T-helper 1 cell treated with Interleukin-12 subunit alpha and Interleukin-12 subunit beta and Interleukin-4 antibody, amounts not matched to agents 30 μg/mL and 1 μg/mL, for 36 hours (primary cell): Measurements from ENCODE around the gene UBE2Q2.

Experiments used
- H3K27ac Mint-ChIP-seq: one replicate; pipeline ENCODE4 v1.8.0; 2021; ENCODE audit warnings: mild to moderate bottlenecking, mixed read lengths
- H3K27me3 Mint-ChIP-seq: one replicate; pipeline ENCODE4 v1.8.0; 2021; ENCODE audit warnings: low read depth, mixed read lengths
- H3K36me3 Mint-ChIP-seq: one replicate; pipeline ENCODE4 v1.8.0; 2021; ENCODE audit warnings: low read depth, mixed read lengths
- H3K4me1 Mint-ChIP-seq: one replicate; pipeline ENCODE4 v1.8.0; 2021; ENCODE audit warnings: low read depth, mixed read lengths
- H3K4me3 Mint-ChIP-seq: one replicate; pipeline ENCODE4 v1.8.0; 2021; ENCODE audit warnings: mild to moderate bottlenecking, moderate library complexity, mixed read lengths
- H3K9me3 Mint-ChIP-seq: one replicate; pipeline ENCODE4 v1.8.0; 2021; ENCODE audit warnings: mixed read lengths

UBE2Q2 gene

DNA sequence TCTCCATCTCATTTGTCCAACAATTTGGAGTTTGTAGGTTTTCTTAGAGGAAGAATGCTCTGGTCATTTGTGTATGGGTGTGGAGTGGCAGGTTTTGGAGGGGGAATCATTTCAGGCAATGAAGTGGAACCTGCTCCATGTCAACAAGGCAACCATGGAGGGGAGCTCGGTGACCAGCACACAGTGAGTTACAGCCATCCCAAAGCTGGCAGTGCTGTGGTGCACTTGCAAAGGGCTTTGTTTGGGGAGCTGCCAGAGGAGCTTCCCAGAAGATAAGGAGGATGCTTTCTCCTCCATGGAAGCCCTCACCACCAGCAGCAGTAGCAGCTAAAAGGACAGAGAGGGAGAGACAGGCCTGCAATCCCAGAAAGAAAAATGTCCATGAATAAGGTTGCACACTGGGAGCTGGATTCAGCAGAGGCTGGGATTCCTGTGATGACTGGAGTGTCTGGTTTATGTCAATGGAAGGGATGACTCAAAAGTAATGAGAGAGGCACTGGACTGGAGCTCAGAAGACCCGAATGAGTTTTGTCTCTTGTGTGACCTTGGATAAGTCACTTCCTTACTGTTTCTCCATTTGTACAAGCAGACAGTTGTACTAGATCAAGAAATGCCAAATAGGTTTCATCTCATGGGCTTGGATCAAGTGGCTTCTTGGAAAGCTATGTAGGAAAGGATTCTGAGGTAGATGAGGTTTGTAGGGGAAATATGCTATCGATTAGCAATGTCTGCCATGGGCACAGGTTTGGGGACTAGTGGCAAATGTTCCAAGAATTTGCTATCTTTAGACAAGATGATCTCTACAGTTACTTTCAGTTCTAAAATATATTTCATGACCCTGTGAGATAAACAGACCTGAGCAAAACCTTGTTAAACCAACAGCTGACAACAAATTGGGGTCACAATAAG, 27.2 kb upstream of the UBE2Q2 start:
- H3K4me1 Mint-ChIP-seq, result peaks cover 16% of the 10 kb centered on the region
- no peak overlapping the region for H3K4me3 Mint-ChIP-seq
- H3K27me3 Mint-ChIP-seq, result peaks cover 6% of the 10 kb centered on the region
- H3K9me3 Mint-ChIP-seq, result no peaks in the 10 kb centered on the region
- no peaks in the 10 kb centered on the region for H3K36me3 Mint-ChIP-seq
- peak overlapping the region; percentile 36 for H3K27ac Mint-ChIP-seq

DNA sequence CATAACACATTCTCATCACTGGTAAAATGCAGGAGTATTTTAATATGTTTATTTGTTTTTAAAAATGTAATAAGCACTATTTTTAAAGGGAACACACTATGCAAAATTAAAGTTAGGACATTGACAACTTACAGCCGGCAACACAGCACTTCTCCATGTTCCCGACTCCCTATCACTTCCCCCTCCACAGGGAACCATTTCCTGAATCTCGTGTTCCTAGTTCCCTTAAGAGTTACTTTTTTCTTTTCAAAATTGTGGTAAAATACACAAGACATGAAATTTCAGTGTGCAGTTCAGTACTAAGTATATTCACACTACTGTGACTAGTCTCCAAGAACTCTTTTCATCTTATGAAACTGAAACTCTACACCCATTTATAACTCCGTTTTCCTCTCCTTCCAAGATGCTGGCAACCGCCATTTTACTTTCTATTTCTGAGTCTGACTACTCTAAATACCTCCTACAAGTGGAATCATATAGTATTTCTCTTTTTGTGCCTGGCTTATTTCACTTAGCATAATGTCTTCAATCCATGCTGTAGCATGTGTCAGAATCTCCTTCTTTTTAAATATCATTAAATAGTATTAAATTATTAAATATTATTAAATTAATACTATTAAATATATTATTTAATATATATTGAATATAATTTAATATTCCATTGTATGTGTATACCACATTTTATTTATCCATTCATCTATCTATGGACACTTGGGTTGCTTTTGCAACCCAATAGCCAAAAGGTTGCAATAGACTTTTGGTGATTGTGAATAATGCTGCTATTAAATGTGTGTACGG, 25.9 kb upstream of the UBE2Q2 start:
- Mint-ChIP-seq H3K36me3 (no peaks in the 10 kb centered on the region), H3K27ac (peak overlapping the region; percentile 90), H3K27me3 (no peaks in the 10 kb centered on the region), H3K4me3 (peak overlapping the region; percentile 71), H3K4me1 (peaks cover 16% of the 10 kb centered on the region), H3K9me3 (no peaks in the 10 kb centered on the region)

DNA sequence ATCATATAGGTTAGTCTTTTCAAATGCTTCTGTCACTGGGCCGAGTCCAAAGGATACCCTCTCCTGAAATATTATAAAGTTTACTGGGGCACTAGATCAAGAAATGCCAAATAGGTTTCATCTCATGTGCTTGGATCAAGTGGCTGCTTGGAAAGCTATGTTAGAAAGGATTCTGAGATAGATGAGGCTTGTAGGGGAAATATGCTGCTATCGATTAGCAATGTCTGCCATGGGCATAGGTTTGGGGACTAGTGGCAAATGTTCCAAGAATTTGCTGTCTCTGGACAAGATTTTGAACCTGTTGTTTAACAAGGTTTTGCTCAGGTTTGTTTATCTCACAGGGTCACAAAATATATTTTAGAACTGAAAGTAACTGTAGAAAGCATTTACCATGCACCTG, 23.0 kb upstream of the UBE2Q2 start:
- Mint-ChIP-seq H3K9me3 (no peaks in the 10 kb centered on the region), H3K36me3 (no peaks in the 10 kb centered on the region), H3K27me3 (peaks cover 4% of the 10 kb centered on the region), H3K4me3 (no peak overlapping the region), H3K27ac (no peak overlapping the region), H3K4me1 (peaks cover 16% of the 10 kb centered on the region)

DNA sequence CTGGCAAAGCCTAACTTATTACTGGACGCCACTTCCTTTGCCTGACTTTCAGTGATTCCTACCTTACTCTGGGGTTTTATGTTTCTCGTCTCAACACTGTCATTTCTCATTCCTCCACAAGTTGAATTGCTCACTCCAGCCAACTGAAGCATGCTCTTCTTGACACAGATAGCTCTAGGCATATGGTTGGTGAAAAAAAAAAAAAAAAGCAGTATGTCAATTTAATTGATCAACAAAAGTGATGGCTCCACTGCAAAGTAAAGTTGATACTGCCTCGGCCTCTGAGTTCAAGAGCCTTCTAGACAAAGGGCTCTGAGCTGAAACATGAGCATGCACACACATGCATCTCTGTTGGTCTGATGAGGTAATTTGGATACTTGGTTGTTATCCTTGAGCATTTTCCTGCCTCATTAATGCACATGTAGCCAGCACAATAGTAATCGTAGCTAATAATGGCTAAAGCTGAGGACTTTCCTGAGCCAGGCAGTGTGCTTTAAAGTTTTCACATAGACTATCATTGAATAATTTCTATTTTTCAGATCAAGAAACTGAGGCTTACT, 21.4 kb upstream of the UBE2Q2 start:
- Mint-ChIP-seq H3K27ac (no peak overlapping the region), H3K4me1 (peaks cover 9% of the 10 kb centered on the region), H3K9me3 (no peaks in the 10 kb centered on the region)

DNA sequence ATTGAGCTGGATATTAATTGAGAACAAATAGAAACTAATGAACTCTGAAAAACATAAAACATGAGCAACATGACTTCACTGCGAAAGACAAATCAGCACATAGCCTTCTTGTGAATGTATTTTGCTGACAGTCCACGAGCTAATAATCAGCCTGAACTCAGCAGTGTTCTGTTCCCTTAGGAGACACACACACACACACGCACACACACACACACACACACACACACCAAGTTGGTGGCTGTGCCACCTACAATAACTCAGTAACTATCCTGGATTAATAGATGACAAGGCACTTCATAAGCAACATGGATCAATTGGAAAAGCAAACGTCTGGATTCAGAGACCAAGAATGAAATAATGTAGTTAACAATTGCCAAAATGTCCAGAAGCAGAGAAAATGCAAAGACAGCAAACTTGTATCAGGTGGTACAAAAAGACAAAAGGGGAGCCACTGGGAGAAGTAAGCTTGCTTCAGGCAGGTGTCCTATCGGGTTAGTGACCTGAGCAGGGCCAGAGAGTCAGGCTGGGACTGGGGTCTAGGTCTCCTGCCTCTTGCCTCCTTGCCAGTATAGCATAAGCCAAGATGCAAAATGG, 20.5 kb upstream of the UBE2Q2 start:
- Mint-ChIP-seq H3K9me3 (no peaks in the 10 kb centered on the region), H3K27me3 (peaks cover 10% of the 10 kb centered on the region), H3K4me3 (no peak overlapping the region), H3K36me3 (no peaks in the 10 kb centered on the region), H3K27ac (no peak overlapping the region), H3K4me1 (peaks cover 4% of the 10 kb centered on the region)

More for the DNA sequence above, 21.4 kb upstream of the UBE2Q2 start:
- H3K36me3 Mint-ChIP-seq, result no peaks in the 10 kb centered on the region
- peaks cover 9% of the 10 kb centered on the region for H3K27me3 Mint-ChIP-seq
- no peak overlapping the region for H3K4me3 Mint-ChIP-seq

DNA sequence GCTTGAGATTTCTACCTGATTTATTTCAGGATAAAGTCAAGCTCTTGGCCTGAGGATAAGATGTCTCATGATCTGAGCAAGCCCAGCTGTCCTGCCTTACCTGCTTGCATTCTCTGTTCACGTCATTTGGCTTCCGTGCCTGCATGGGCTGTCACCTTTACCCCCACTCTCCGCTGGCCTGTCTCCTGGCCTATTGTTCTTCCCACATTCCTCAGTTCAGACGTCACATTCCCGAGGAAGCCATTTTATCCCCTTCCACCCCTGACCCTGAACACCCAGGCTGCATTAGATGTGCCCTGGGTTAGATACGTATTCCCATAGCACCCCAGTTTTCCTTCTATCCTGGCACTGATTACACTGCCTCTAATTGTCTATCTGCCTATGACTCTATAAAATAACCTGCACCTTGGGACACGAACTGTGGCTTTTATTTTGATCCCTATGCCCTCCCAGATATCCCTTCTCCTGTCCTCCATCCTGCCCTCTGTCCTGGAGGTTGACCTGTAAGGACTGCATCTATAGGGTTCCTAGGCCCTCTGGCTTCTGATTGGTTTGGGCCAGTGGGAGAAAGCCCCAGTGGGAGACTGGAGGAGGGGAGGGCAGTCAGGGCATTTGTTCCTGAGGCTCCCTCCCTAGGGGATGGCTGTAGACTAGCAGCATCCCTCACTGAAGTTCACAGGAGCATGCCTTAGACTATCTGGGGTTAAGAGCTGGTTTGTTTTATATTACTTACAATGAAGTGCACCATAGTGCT, 19.2 kb upstream of the UBE2Q2 start:
- peaks cover 7% of the 10 kb centered on the region for H3K4me1 Mint-ChIP-seq
- H3K36me3 Mint-ChIP-seq, result no peaks in the 10 kb centered on the region
- no peak overlapping the region for H3K27ac Mint-ChIP-seq
- no peak overlapping the region for H3K4me3 Mint-ChIP-seq
- no peaks in the 10 kb centered on the region for H3K9me3 Mint-ChIP-seq
- H3K27me3 Mint-ChIP-seq, result peaks cover 10% of the 10 kb centered on the region

DNA sequence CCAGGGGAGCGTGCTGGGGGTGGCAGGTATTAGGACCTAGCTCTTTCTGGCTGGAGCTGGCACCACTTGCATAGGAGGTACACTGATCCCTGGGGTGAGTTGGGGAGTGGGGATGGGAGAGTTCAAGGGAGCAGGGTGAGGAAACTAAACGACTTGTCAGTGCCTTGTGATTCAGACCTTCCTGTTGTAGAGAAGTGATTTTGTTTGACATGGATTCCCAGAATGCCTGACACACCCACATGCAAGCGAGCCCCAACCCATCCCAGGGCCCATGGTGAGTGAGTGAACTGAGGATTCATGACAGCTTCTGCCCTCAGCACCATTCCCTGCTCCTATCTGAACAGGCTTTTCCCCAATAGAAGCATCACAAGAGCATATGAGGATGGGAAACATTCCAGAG, 15.6 kb upstream of the UBE2Q2 start:
- peaks cover 13% of the 10 kb centered on the region for H3K4me1 Mint-ChIP-seq
- H3K36me3 Mint-ChIP-seq, result no peaks in the 10 kb centered on the region
- peaks cover 10% of the 10 kb centered on the region for H3K27me3 Mint-ChIP-seq
- no peaks in the 10 kb centered on the region for H3K9me3 Mint-ChIP-seq
- no peak overlapping the region for H3K4me3 Mint-ChIP-seq
- H3K27ac Mint-ChIP-seq, result no peak overlapping the region

DNA sequence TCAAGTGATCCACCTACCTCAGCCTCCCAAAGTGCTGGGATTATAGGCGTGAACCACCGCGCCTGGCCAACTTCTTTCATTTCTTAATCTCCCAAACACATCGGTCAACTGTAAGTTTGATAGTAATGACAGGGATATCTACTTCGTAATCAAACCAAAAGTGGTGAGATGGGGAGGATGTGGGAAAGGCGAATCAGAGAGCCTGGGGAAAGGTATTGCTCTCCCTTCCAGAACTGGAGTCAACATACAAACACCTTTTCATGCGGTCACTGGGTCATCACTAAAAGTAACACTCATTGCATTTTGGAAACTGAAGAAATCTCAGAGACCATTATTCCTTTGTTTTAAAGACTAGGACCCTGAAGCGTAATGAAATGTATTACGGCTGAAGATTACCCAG, 14.8 kb upstream of the UBE2Q2 start:
- H3K9me3 Mint-ChIP-seq, result no peaks in the 10 kb centered on the region
- H3K36me3 Mint-ChIP-seq, result no peaks in the 10 kb centered on the region
- H3K4me1 Mint-ChIP-seq, result peaks cover 13% of the 10 kb centered on the region

DNA sequence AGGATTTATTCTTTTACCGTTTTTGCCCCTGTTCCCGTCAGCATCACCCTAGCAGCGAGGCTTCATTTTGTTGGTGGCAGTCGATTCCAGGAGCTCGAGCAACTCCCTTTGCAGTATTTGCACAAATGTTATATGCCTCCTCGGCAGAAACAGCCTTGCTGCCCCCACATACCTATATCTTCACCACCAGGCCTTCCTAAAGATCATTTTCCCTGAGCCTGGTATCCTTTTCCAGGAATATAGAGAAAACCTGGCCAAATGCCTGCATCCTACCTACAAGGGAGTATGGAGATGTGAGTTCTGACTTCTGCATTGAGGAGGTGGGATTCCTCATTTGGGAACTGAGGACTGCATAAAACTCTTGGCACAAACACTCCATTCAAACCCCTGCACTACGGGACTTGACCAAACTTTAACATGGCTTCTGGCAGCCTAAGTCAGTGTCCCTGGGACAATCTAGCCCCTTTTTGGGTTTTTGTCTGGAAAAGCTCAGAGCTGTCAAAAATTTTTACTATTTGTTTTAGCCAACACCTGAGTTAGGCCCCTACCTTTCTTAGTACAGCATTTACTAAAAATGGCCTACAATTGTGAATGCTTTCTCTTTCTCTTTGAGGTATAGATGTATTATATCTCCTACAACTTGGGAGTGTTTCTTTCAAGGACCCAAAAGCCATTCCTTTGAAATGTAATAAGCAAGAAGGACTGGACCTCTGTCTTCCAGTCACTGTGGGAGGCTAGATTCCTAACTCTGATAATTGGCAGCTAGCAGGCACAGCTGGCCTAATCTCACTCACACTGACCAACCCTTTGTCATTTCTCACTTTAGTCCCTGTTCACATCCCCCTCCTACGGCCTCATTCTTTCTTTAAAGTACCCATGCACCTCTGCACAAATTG, 12.1 kb upstream of the UBE2Q2 start:
- H3K27me3 Mint-ChIP-seq, result peaks cover 6% of the 10 kb centered on the region
- H3K4me1 Mint-ChIP-seq, result peaks cover 13% of the 10 kb centered on the region
- peak overlapping the region; percentile 11 for H3K27ac Mint-ChIP-seq
- H3K36me3 Mint-ChIP-seq, result no peaks in the 10 kb centered on the region
- no peaks in the 10 kb centered on the region for H3K9me3 Mint-ChIP-seq
- no peak overlapping the region for H3K4me3 Mint-ChIP-seq

More for the DNA sequence above, 14.8 kb upstream of the UBE2Q2 start:
- H3K27ac Mint-ChIP-seq, result no peak overlapping the region
- H3K4me3 Mint-ChIP-seq, result no peak overlapping the region
- peaks cover 10% of the 10 kb centered on the region for H3K27me3 Mint-ChIP-seq

DNA sequence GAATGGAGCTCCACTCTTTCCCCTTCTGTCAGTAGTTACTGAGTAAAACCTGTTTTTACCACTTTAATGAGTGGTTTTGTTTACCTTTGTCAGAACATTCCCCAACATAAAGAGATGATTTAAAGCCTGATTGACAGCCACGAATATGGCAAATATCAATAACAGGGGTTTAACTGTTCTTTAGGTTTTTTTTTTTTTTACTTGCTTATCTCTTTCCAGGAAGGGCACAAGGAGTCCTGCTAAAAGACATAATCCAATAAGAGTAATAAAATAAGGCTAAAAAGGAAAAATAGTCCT, 11.5 kb upstream of the UBE2Q2 start:
- peak overlapping the region; percentile 11 for H3K27ac Mint-ChIP-seq

DNA sequence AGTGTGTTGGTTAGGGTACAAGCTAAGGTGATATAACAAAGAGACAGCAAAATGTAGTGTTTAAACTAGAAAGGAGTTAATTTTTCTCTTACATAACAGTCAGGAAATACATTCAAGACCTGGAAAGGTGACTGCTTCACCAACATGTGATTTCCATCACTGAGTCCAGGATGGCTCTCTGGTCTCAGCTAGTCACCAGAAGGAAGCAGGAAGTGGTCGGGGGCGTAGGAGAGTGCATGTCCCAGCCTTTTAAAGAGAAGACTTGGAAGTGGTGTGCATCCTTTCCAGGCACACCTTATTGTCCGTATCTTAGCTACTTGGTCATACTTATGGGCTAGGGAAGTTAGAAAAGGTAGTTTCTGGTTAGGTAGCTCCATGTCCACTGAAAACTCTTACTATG, 11.1 kb upstream of the UBE2Q2 start:
- H3K4me1 Mint-ChIP-seq, result peaks cover 13% of the 10 kb centered on the region
- no peaks in the 10 kb centered on the region for H3K27me3 Mint-ChIP-seq
- H3K27ac Mint-ChIP-seq, result no peak overlapping the region
- H3K4me3 Mint-ChIP-seq, result no peak overlapping the region
- no peaks in the 10 kb centered on the region for H3K9me3 Mint-ChIP-seq
- H3K36me3 Mint-ChIP-seq, result no peaks in the 10 kb centered on the region

More for the DNA sequence above, 11.5 kb upstream of the UBE2Q2 start:
- Mint-ChIP-seq H3K9me3 (no peaks in the 10 kb centered on the region), H3K4me1 (peaks cover 13% of the 10 kb centered on the region), H3K36me3 (no peaks in the 10 kb centered on the region), H3K4me3 (no peak overlapping the region), H3K27me3 (peaks cover 2% of the 10 kb centered on the region)

DNA sequence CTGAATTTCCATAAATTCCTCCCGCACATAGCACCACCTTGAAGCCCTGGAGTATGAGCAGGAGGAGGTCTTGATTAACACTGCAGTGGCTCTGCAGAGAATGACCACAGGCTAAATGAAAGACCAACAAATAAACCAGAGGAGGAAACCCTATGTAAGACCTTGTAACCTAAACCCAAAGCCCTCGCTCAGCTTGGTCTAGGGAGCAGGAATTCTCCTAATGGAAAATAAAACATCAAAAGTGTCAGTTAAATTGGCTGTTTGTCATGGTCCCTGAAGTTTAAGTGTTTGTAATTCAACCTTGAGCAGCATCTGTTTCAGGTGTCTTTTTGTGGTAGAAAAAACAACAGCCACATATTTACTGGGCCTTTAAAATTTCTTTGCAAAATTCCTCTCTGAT, 9.2 kb upstream of the UBE2Q2 start:
- H3K27ac Mint-ChIP-seq, result no peak overlapping the region
- peaks cover 10% of the 10 kb centered on the region for H3K4me1 Mint-ChIP-seq
- H3K4me3 Mint-ChIP-seq, result no peak overlapping the region
- H3K27me3 Mint-ChIP-seq, result no peaks in the 10 kb centered on the region
- H3K9me3 Mint-ChIP-seq, result no peaks in the 10 kb centered on the region
- H3K36me3 Mint-ChIP-seq, result no peaks in the 10 kb centered on the region
